Measurements from ENCODE around the gene HRNR.
"Not testable (repeated sequence)": the region's sequence is repeated elsewhere in the genome, so short reads cannot be mapped to it uniquely, and the experiment has no call there.

The HRNR gene

DNA sequence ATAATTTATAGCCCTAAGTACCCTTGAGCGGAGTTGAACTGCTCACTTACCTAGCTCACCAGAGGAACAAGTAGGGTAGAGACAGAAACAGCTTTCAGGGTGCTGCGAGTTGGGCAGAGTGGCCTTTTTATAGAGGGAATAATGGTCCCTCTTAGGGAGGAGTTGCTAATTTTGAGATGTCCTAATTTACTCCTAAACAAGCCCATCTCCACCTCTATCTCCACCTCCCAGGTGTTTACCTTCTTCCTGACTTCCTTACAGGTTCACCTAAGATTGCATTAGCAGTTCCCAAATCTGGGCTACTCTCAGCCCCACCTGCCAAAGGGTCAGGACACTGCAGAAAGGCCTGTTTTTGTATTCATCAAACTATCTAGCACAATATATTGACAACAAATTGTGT, at the start of gene HRNR:
TSS of gene HRNR (minus strand) at position 101 of the 400 bp plus-strand sequence. CDS start 940 bp downstream, outside the sequence.
- no peak for TF ChIP-seq CTCF (IDR thresholded peaks at IDR 0.05; ENCODE audit: borderline replicate concordance, control extremely low read depth, extremely low read depth, insufficient read depth, missing control alignments)
- no peak for DNase-seq (ENCODE audit: low spot score)
- in situ Hi-C loops (cut with MboI; ENCODE audit: low sequenced_read_pairs, unreplicated experiment), result no loop called here

DNA sequence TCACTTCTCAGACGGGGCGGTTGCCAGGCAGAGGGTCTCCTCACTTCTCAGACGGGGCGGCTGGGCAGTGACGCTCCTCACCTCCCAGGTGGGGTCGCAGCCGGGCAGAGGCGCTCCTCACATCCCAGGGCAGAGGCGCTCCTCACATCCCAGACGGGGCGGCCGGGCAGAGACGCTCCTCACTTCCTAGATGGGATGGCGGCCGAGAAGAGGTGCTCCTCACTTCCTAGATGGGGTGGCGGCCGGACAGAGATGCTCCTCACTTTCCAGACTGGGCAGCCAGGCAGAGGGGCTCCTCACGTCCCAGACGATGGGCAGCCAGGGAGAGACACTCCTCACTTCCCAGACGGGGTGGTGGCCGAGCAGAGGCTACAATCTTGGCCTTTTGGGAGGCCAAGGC, 32.4 kb upstream of the HRNR start:
- DNase-seq (ENCODE audit: low spot score); in situ Hi-C loops (cut with MboI; ENCODE audit: low sequenced_read_pairs, unreplicated experiment): not testable (repeated sequence)

- DNase-seq (ENCODE audit: low spot score), result no peak
- in situ Hi-C loops (cut with MboI; ENCODE audit: low sequenced_read_pairs, unreplicated experiment), result no loop called here
- TF ChIP-seq CTCF (IDR thresholded peaks at IDR 0.05; ENCODE audit: borderline replicate concordance, control extremely low read depth, extremely low read depth, insufficient read depth, missing control alignments), result no peak
These were observed 28.2 kb upstream of the HRNR start for GRCh38 chr1:152252157-152252556.

- TF ChIP-seq CTCF (IDR thresholded peaks at IDR 0.05; ENCODE audit: borderline replicate concordance, control extremely low read depth, extremely low read depth, insufficient read depth, missing control alignments), result no peak
- in situ Hi-C loops (cut with MboI; ENCODE audit: low sequenced_read_pairs, unreplicated experiment), result no loop called here
- DNase-seq (ENCODE audit: low spot score), result no peak
These were observed 27.4 kb upstream of the HRNR start for GRCh38 chr1:152251391-152251790.

DNA sequence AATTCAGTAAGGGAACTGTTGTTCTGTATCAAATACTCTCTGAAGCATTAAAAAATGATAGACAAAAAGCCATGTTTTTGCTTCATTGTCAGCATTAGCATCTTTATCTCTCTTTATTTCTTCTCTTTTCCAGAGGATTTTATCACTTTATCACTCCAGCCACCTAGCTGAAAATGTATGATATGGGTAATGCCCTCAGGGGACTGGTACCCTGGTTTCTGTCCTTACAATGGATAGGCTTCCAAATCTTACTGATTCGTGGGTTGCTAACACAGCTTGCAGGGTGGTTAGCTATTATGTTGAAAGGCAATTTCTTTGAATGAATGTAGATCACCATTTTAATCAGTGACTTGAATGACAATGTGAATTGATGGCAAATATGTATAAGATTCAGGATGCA, 23.3 kb upstream of the HRNR start:
- in situ Hi-C loops (cut with MboI; ENCODE audit: low sequenced_read_pairs, unreplicated experiment), result no loop called here
- no peak for DNase-seq (ENCODE audit: low spot score)
- TF ChIP-seq CTCF (IDR thresholded peaks at IDR 0.05; ENCODE audit: borderline replicate concordance, control extremely low read depth, extremely low read depth, insufficient read depth, missing control alignments), result no peak

- DNase-seq (ENCODE audit: low spot score), result no peak
- in situ Hi-C loops (cut with MboI; ENCODE audit: low sequenced_read_pairs, unreplicated experiment), result no loop called here
- TF ChIP-seq CTCF (IDR thresholded peaks at IDR 0.05; ENCODE audit: borderline replicate concordance, control extremely low read depth, extremely low read depth, insufficient read depth, missing control alignments), result no peak
These were observed 20.7 kb upstream of the HRNR start for GRCh38 chr1:152244576-152245273.

GRCh38 chr1:152237093-152237492, 13.1 kb upstream of the HRNR start:
- no peak for DNase-seq (ENCODE audit: low spot score)
- in situ Hi-C loops (cut with MboI; ENCODE audit: low sequenced_read_pairs, unreplicated experiment), result no loop called here
- TF ChIP-seq CTCF (IDR thresholded peaks at IDR 0.05; ENCODE audit: borderline replicate concordance, control extremely low read depth, extremely low read depth, insufficient read depth, missing control alignments), result no peak

Data from GM13976 (cell line).